Heart left ventricle (tissue), 13 donors: ENCODE results near the gene TRPC1.

ENCODE experiments used
- POLR2A ChIP-seq, 2 donors: fragments of 450-650 bp; IDR thresholded peaks; one replicate each; pipeline ENCODE4 v1.6.1; 2017; ENCODE audit warnings: antibody characterized with exemption in 2 of 2, mild to moderate bottlenecking in 2 of 2, moderate library complexity in 2 of 2
- TF ChIP-seq, protein P1 (sequence below), 12 donors: fragments of 200-600 bp; sonication (generic) in 4 of 12; IDR thresholded peaks; one replicate each; pipeline versions ENCODE4 v1.5.0 to v1.8.0; 2018 to 2022; ENCODE audit warnings: antibody characterized with exemption in 12 of 12, mild to moderate bottlenecking in 5 of 12
- donor health status: ischemic (EF 13 %, LVEDD 7.1; RV severe dilation, severe dysfunction).
- donor health status: DM: no; HTN: yes; CAD: no.
- donor health status: DM: no; HTN: no; CAD: no.
- donor health status: ischemic (EF 25% LVEDD 6.9; RV normal size, moderate dysfunction).
- donor health status: ischemic (EF 25% LVEDD 5.7; RV mildly dilated, moderate dysfunction).
- donor health status: ischemic (EF 35%, LVEDD 5.7; RV mildly dilated, moderate dysfunction).
- donor health status: nonischemic (EF 11% LVEDD 7.7; RV severe dilation, severe dysfunction).
- donor health status: DM: yes; HTN: yes; CAD: no.
- donor health status: PGD.
- donor health status: ischemic (EF 29% LVEDD 5.4; RV normal size, mild dysfunction).
- donor health status: nonischemic (EF 23%, LVEDD 6.1; RV moderate dilation, normal function).

DNA sequence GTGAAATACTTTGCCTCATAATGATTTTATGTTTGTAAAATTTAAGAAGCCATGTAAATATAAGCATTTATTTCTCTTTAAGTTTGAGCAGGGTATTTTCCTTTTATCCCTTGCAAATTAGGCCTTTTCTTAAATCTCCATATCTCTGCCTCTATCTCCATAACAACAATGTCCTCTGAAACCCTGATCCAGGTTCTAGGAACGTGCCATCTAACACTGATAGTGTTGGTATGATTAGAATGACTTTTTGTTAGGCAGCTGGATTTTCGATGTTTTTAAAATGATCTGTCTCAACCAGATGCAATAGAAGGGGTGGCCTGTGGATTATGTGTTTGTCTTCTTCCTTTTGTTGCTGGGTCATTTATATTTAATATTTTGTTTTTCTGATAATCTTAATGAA is 77.9 kb downstream of the TRPC1 start:
- no peak for TF ChIP-seq POLR2A (IDR thresholded peaks at IDR 0.05)
- TF ChIP-seq, protein P1, sequence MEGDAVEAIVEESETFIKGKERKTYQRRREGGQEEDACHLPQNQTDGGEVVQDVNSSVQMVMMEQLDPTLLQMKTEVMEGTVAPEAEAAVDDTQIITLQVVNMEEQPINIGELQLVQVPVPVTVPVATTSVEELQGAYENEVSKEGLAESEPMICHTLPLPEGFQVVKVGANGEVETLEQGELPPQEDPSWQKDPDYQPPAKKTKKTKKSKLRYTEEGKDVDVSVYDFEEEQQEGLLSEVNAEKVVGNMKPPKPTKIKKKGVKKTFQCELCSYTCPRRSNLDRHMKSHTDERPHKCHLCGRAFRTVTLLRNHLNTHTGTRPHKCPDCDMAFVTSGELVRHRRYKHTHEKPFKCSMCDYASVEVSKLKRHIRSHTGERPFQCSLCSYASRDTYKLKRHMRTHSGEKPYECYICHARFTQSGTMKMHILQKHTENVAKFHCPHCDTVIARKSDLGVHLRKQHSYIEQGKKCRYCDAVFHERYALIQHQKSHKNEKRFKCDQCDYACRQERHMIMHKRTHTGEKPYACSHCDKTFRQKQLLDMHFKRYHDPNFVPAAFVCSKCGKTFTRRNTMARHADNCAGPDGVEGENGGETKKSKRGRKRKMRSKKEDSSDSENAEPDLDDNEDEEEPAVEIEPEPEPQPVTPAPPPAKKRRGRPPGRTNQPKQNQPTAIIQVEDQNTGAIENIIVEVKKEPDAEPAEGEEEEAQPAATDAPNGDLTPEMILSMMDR (IDR thresholded peaks at IDR 0.05): no peak
